HUDEP-2 (cell line): ENCODE results near the gene KAZN.

Experiments used
- DNase-seq, 76 experiments: peaks; one replicate each; lab custom pipeline; 2025; ENCODE audit not compliant: unreplicated experiment in 76 of 76; lab: John Stamatoyannopoulos, UW

The KAZN gene

GRCh38 chr1:14705824-14706223 is 107.3 kb downstream of the KAZN start:
- no peak for DNase-seq

- DNase-seq = no peak
These were observed 108.1 kb downstream of the KAZN start for GRCh38 chr1:14706631-14707030.

- DNase-seq = no peak
These were observed 109.3 kb downstream of the KAZN start for GRCh38 chr1:14707531-14708445.

- DNase-seq = no peak
These were observed 111.8 kb downstream of the KAZN start for GRCh38 chr1:14710331-14710730.

GRCh38 chr1:14712136-14712535 is 113.7 kb downstream of the KAZN start:
- DNase-seq = no peak

- DNase-seq = no peak
These were observed 114.6 kb downstream of the KAZN start for GRCh38 chr1:14713077-14713476.

- no peak for DNase-seq
These were observed 116.8 kb downstream of the KAZN start for GRCh38 chr1:14715266-14715665.

GRCh38 chr1:14715802-14716201 is 117.3 kb downstream of the KAZN start:
- no peak for DNase-seq

GRCh38 chr1:14716474-14716873 is 118.0 kb downstream of the KAZN start:
- no peak for DNase-seq

- no peak for DNase-seq
These were observed 120.0 kb downstream of the KAZN start for GRCh38 chr1:14718476-14718875.

GRCh38 chr1:14723401-14723800 is 124.9 kb downstream of the KAZN start:
- no peak for DNase-seq

- no peak for DNase-seq
These were observed 125.8 kb downstream of the KAZN start for GRCh38 chr1:14724246-14724645.

- no peak for DNase-seq
These were observed 126.2 kb downstream of the KAZN start for GRCh38 chr1:14724678-14725077.

GRCh38 chr1:14725238-14725637 is 126.8 kb downstream of the KAZN start:
- no peak for DNase-seq

- DNase-seq = no peak
These were observed 127.2 kb downstream of the KAZN start for GRCh38 chr1:14725695-14726094.

- DNase-seq = no peak
These were observed 128.1 kb downstream of the KAZN start for GRCh38 chr1:14726606-14727005.

GRCh38 chr1:14728516-14728915 is 130.0 kb downstream of the KAZN start:
- DNase-seq = no peak

- DNase-seq = no peak
These were observed 134.2 kb downstream of the KAZN start for GRCh38 chr1:14732728-14733047.

- no peak for DNase-seq
These were observed 134.7 kb downstream of the KAZN start for GRCh38 chr1:14733048-14733778.

GRCh38 chr1:14733779-14734140 is 135.3 kb downstream of the KAZN start:
- no peak for DNase-seq

- no peak for DNase-seq
These were observed 137.4 kb downstream of the KAZN start for GRCh38 chr1:14735841-14736240.

- DNase-seq = peak in 5 of 76 experiments; percentile 2 to 25 (median 5)
These were observed 139.1 kb downstream of the KAZN start for GRCh38 chr1:14737561-14738094.
